RWPE2 (cell line): ENCODE measurements around the gene MAP3K4.
A peak's percentile ranks its signal among the peaks of the same experiment; 100 is the strongest.
"Not testable (repeated sequence)": the region's sequence is repeated elsewhere in the genome, so short reads cannot be mapped to it uniquely, and the experiment has no call there.

Experiments used
- ATAC-seq: fragments of 200-7000 bp; cut with Tn5 transposase; 3 replicates; pipeline ENCODE4 v1.9.1; 2021; ENCODE audit warnings: low read depth
- DNase-seq: peaks from one replicate; pipeline ENCODE4 v3.0.0-alpha.2; 2020; ENCODE audit warnings: low spot score
- H3K27ac ChIP-seq: fragments of 450-650 bp; 2 replicates; pipeline ENCODE4 v1.5.1; 2017; ENCODE audit warnings: mild to moderate bottlenecking; ENCODE audit not compliant: poor library complexity, severe bottlenecking
- H3K27me3 ChIP-seq: fragments of 250-450 bp; sonication (Bioruptor Pico); 2 replicates; pipeline ENCODE4 v1.5.1; 2021; ENCODE audit warnings: mild to moderate bottlenecking, moderate library complexity; ENCODE audit not compliant: insufficient read depth, poor library complexity, severe bottlenecking
- H3K36me3 ChIP-seq: fragments of 250-450 bp; sonication (Bioruptor Pico); 2 replicates; pipeline ENCODE4 v1.5.1; 2020; ENCODE audit warnings: low read depth, mild to moderate bottlenecking, moderate library complexity
- H3K4me1 ChIP-seq: fragments of 250-450 bp; sonication (Bioruptor Pico); 2 replicates; pipeline ENCODE4 v1.5.1; 2021; ENCODE audit warnings: mild to moderate bottlenecking, moderate library complexity; ENCODE audit not compliant: insufficient read depth, poor library complexity, severe bottlenecking
- H3K4me3 ChIP-seq: fragments of 250-450 bp; sonication (Bioruptor Pico); 2 replicates; pipeline ENCODE4 v1.5.1; 2021; ENCODE audit warnings: mild to moderate bottlenecking, moderate library complexity; ENCODE audit not compliant: severe bottlenecking
- H3K9me3 ChIP-seq: fragments of 250-450 bp; sonication (Bioruptor Pico); 2 replicates; pipeline ENCODE4 v1.5.1; 2021; ENCODE audit warnings: mild to moderate bottlenecking, moderate library complexity; ENCODE audit not compliant: severe bottlenecking
- CTCF ChIP-seq: fragments of 450-650 bp; IDR thresholded peaks from one replicate; pipeline ENCODE4 v1.5.1; 2017; ENCODE audit warnings: mild to moderate bottlenecking, moderate library complexity; ENCODE audit not compliant: poor library complexity, severe bottlenecking

The MAP3K4 gene

GRCh38 chr6:160971171-160971570 lies 20.4 kb upstream of the MAP3K4 start:
- peaks cover 8% of the 10 kb centered on the region for H3K4me1 ChIP-seq
- H3K27ac ChIP-seq = no peak overlapping the region
- no peak for ATAC-seq
- no peak overlapping the region for H3K4me3 ChIP-seq
- no peak for TF ChIP-seq CTCF
- H3K36me3 ChIP-seq = no peaks in the 10 kb centered on the region
- DNase-seq = no peak
- no peaks in the 10 kb centered on the region for H3K27me3 ChIP-seq
- H3K9me3 ChIP-seq = no peaks in the 10 kb centered on the region

- TF ChIP-seq CTCF = no peak
- Histone ChIP-seq H3K27ac (peak overlapping the region; percentile 20), H3K36me3 (no peaks in the 10 kb centered on the region), H3K27me3 (no peaks in the 10 kb centered on the region), H3K4me3 (no peak overlapping the region), H3K9me3 (no peaks in the 10 kb centered on the region), H3K4me1 (peaks cover 8% of the 10 kb centered on the region)
- DNase-seq = no peak
- ATAC-seq = peak; percentile 85
Observed at GRCh38 chr6:160972111-160972510, 19.5 kb upstream of the MAP3K4 start.

- not testable (repeated sequence) for H3K27me3 ChIP-seq, H3K36me3 ChIP-seq, H3K4me1 ChIP-seq, H3K9me3 ChIP-seq, H3K4me3 ChIP-seq, ATAC-seq, DNase-seq
- peak overlapping the region; percentile 20 for H3K27ac ChIP-seq
Observed at GRCh38 chr6:160972594-160972993, 19.0 kb upstream of the MAP3K4 start.

- peak overlapping the region; percentile 37 for H3K27ac ChIP-seq
- H3K27me3 ChIP-seq = no peaks in the 10 kb centered on the region
- ATAC-seq = no peak
- no peak for TF ChIP-seq CTCF
- no peaks in the 10 kb centered on the region for H3K36me3 ChIP-seq
- H3K4me3 ChIP-seq = no peak overlapping the region
- no peak for DNase-seq
- peaks cover 8% of the 10 kb centered on the region for H3K4me1 ChIP-seq
- no peaks in the 10 kb centered on the region for H3K9me3 ChIP-seq
Observed at GRCh38 chr6:160973311-160974250, 18.0 kb upstream of the MAP3K4 start.

GRCh38 chr6:160974304-160974771 lies 17.2 kb upstream of the MAP3K4 start:
- ATAC-seq = peak; percentile 88
- H3K4me1 ChIP-seq = peaks cover 8% of the 10 kb centered on the region
- peak; percentile 84 for DNase-seq
- H3K36me3 ChIP-seq = no peaks in the 10 kb centered on the region
- peak overlapping the region; percentile 37 for H3K27ac ChIP-seq
- no peaks in the 10 kb centered on the region for H3K9me3 ChIP-seq
- no peaks in the 10 kb centered on the region for H3K27me3 ChIP-seq
- TF ChIP-seq CTCF = no peak
- H3K4me3 ChIP-seq = no peak overlapping the region
